HepG2 (cell line): ENCODE data around the gene LMAN2. TPM values are rescaled to one million over a fixed set of nuclear protein-coding genes. Genes with fewer than 3 reads are reported as not detected.
A peak's percentile ranks its signal among the peaks of the same experiment; 100 is the strongest.

Source experiments
- ARNT ChIP-seq: fragments of 450-650 bp; IDR thresholded peaks from 2 replicates; pipeline ENCODE4 v1.6.1; 2017
- ARNTL ChIP-seq: sonication (generic); formaldehyde crosslinking; IDR thresholded peaks from 2 replicates; pipeline ENCODE4 v1.4.0; 2020; ENCODE audit warnings: mild to moderate bottlenecking, missing genetic modification reagents
- ATM ChIP-seq: fragments of 450-650 bp; IDR thresholded peaks from 2 replicates; pipeline ENCODE4 v1.7.1; 2017; ENCODE audit warnings: mild to moderate bottlenecking, borderline replicate concordance
- HMGXB4 ChIP-seq, 2 experiments: sonication (generic) in 1 of 2; formaldehyde crosslinking in 1 of 2; IDR thresholded peaks; 2 replicates each; pipeline versions ENCODE4 v1.4.0 to v1.6.1; 2018 to 2020; ENCODE audit warnings: missing genetic modification reagents in 2 of 2, borderline replicate concordance in 1 of 2, low read depth in 1 of 2, mild to moderate bottlenecking in 1 of 2, missing biosample characterization in 1 of 2
- MTA3 ChIP-seq: sonication (generic); formaldehyde crosslinking; IDR thresholded peaks from 2 replicates; pipeline ENCODE4 v1.4.0; 2020; ENCODE audit warnings: missing genetic modification reagents
- NFIB ChIP-seq: sonication (generic); formaldehyde crosslinking; IDR thresholded peaks from 2 replicates; pipeline ENCODE4 v1.9.0; 2021; ENCODE audit warnings: missing genetic modification reagents, mild to moderate bottlenecking, borderline replicate concordance
- NR2C2 ChIP-seq: sonication (generic); formaldehyde crosslinking; IDR thresholded peaks from 2 replicates; pipeline ENCODE4 v1.4.0; 2020; ENCODE audit warnings: missing genetic modification reagents, mild to moderate bottlenecking, moderate library complexity, borderline replicate concordance
- RXRB ChIP-seq: IDR thresholded peaks from 2 replicates; pipeline ENCODE4 v1.6.1; 2016; ENCODE audit warnings: borderline replicate concordance, missing genetic modification reagents, missing compliant biosample characterization
- SMYD3 ChIP-seq: sonication (generic); formaldehyde crosslinking; IDR thresholded peaks from 2 replicates; pipeline ENCODE4 v1.8.1; 2023; ENCODE audit warnings: mild to moderate bottlenecking, missing genetic modification reagents
- SOX6 ChIP-seq, 2 experiments: fragments of 450-650 bp in 1 of 2; sonication (generic) in 1 of 2; formaldehyde crosslinking in 1 of 2; IDR thresholded peaks; 2 replicates each; pipeline versions ENCODE4 v1.4.0 to v1.6.1; 2017 to 2020; ENCODE audit warnings: antibody characterized with exemption in 1 of 2, mild to moderate bottlenecking in 1 of 2, missing genetic modification reagents in 1 of 2
- TFDP1 ChIP-seq: IDR thresholded peaks from 2 replicates; pipeline ENCODE4 v1.6.1; 2016; ENCODE audit warnings: missing compliant biosample characterization, missing genetic modification reagents, borderline replicate concordance
- ZFP82 ChIP-seq: sonication (generic); formaldehyde crosslinking; IDR thresholded peaks from 2 replicates; pipeline ENCODE4 v1.5.1; 2020; ENCODE audit warnings: mild to moderate bottlenecking, missing genetic modification reagents, borderline replicate concordance
- ZNF432 ChIP-seq: sonication (generic); formaldehyde crosslinking; IDR thresholded peaks from 2 replicates; pipeline ENCODE4 v1.5.0; 2020; ENCODE audit warnings: missing genetic modification reagents, mild to moderate bottlenecking, borderline replicate concordance
- ZNF607 ChIP-seq: sonication (generic); formaldehyde crosslinking; IDR thresholded peaks from 2 replicates; pipeline ENCODE4 v1.5.1; 2020; ENCODE audit warnings: missing genetic modification reagents, mild to moderate bottlenecking, borderline replicate concordance
- ZNF7 ChIP-seq: IDR thresholded peaks from 2 replicates; pipeline ENCODE4 v1.6.1; 2016; ENCODE audit warnings: missing biosample characterization, missing genetic modification reagents
- ZNF784 ChIP-seq: sonication (generic); formaldehyde crosslinking; IDR thresholded peaks from 2 replicates; pipeline ENCODE4 v1.5.1; 2020; ENCODE audit warnings: missing genetic modification reagents, mild to moderate bottlenecking, borderline replicate concordance
- ZNF841 ChIP-seq: sonication (generic); formaldehyde crosslinking; IDR thresholded peaks from 2 replicates; pipeline ENCODE4 v1.8.1; 2023; ENCODE audit warnings: missing genetic modification reagents, borderline replicate concordance
- ZNF879 ChIP-seq: sonication (generic); formaldehyde crosslinking; IDR thresholded peaks from 2 replicates; pipeline ENCODE4 v1.8.1; 2023; ENCODE audit warnings: missing genetic modification reagents
- ZSCAN5A ChIP-seq: sonication (generic); formaldehyde crosslinking; IDR thresholded peaks from 2 replicates; pipeline ENCODE4 v1.8.0; 2022; ENCODE audit warnings: mild to moderate bottlenecking, missing genetic modification reagents, borderline replicate concordance
- polyA plus RNA-seq, 8 experiments: library from polyadenylated mRNA; depleted of rRNA in 3 of 8; stranded (reverse) in 7 of 8; unstranded in 1 of 8; fragments of >200 nt; fragmentation: Illumina TruSeq in 4 of 8; extraction: Trizol in 4 of 8; gene quantifications; 2 replicates each; pipeline versions ENCODE4 v1.2.1 to v1.2.3, GENCODE V29; 2011 to 2016; ENCODE audit warnings: low read depth in 4 of 8, missing spikeins in 1 of 8, mixed read lengths in 1 of 8; ENCODE audit not compliant: insufficient read depth in 1 of 8
- total RNA-seq, 5 experiments: library from RNA; depleted of rRNA; stranded (reverse); fragments of >200 nt; fragmentation: Illumina TruSeq; extraction: Trizol; gene quantifications; 2 replicates each; pipeline ENCODE4 v1.2.3, GENCODE V29; 2016; ENCODE audit warnings: low read depth in 1 of 5
- TF ChIP-seq, protein P1 (sequence below): sonication (generic); formaldehyde crosslinking; IDR thresholded peaks from 2 replicates; pipeline ENCODE4 v1.5.0; 2020; ENCODE audit warnings: missing genetic modification reagents
- TF ChIP-seq, protein P2 (sequence below): sonication (generic); formaldehyde crosslinking; IDR thresholded peaks from 2 replicates; pipeline ENCODE4 v1.4.0; 2020; ENCODE audit warnings: mild to moderate bottlenecking, missing genetic modification reagents

The LMAN2 gene
- total and polyA plus RNA-seq, 2 of the 13 experiments (the other 11 are each of a cell fraction or from before 2014, with no cell fraction given) = 191 to 197 TPM

DNA sequence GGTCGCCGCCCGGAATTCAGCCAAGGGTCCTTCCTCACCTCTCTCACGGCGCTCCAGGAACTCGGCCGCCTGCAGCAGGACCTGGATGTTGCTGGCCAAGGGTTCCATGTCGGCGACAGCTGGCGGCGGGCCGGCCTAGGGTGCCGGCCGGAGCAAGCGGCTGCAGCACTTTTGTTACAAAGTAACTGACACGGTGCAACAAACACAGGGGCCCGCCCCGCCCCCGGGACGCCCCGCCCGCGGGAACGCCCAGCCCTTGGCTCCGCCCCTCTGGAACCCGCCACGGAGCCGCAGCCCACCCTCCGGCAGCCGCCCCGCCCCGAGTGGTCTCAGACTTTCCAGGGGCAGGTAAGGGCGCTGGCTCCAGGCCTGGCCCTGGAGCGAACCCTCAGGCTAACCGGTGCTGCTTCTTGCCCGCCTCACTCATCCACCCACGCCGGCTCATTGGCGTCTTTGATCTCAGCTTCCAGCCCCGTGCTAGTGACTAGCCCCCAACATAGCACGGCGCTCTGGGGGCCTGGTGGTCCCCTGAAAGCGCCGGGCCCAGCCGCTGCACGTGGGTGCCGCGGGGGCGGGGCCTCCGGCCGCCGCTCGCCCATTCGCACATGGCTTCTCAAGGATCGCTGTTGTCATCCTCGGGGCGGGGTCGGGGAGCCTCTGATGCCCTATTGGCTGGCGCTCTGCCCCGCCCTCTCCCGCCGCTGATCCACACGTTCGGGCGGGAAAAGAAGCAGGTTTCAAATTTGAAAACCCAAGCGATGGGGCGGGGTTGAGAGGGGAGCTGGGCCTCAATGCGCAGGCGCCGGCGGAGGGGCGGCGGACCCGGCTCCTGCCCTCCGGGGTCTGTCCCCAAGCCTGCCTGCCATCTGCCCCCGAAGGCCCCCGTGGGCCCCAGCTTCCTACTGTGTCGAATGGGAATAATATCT lies 39.5 kb downstream of the LMAN2 start, which contains the start of gene MXD3 (continued):
- TF ChIP-seq ARNTL = peak; percentile 82
- TF ChIP-seq ZFP82 (CRISPR knock-in tag) = no peak
- TF ChIP-seq, protein P1, sequence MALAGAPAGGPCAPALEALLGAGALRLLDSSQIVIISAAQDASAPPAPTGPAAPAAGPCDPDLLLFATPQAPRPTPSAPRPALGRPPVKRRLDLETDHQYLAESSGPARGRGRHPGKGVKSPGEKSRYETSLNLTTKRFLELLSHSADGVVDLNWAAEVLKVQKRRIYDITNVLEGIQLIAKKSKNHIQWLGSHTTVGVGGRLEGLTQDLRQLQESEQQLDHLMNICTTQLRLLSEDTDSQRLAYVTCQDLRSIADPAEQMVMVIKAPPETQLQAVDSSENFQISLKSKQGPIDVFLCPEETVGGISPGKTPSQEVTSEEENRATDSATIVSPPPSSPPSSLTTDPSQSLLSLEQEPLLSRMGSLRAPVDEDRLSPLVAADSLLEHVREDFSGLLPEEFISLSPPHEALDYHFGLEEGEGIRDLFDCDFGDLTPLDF (CRISPR knock-in tag) = peak; percentile 100
- 0 out of 2 replicates have a peak, but pooled peaks have one; percentile 54 for TF ChIP-seq ZNF879 (CRISPR knock-in tag)
- TF ChIP-seq HMGXB4 (CRISPR knock-in tag; IDR thresholded peaks at IDR 0.05; ENCODE audit: borderline replicate concordance in 1 of 2, low read depth in 1 of 2) = peak in 1 of 2 experiments; percentile 61; a peak in 1 of 4 replicates
- no peak for TF ChIP-seq SOX6 (IDR thresholded peaks at IDR 0.05)
- peak; percentile 34 for TF ChIP-seq SOX6 (CRISPR knock-in tag; IDR thresholded peaks at IDR 0.05)
- peak; percentile 61; the same call in 1 of the 2 replicates for TF ChIP-seq ZNF607 (CRISPR knock-in tag)
- TF ChIP-seq ZNF432 (CRISPR knock-in tag) = no peak
- TF ChIP-seq RXRB = peak; percentile 22; the same call in 1 of the 2 replicates
- no peak for TF ChIP-seq ZNF7
- no peak for TF ChIP-seq ATM
- peak; percentile 46; the same call in 1 of the 2 replicates for TF ChIP-seq ZNF841 (CRISPR knock-in tag)
- TF ChIP-seq ZNF784 (CRISPR knock-in tag) = no peak
- peak; percentile 99 for TF ChIP-seq TFDP1 (CRISPR knock-in tag)
- TF ChIP-seq NR2C2 = no peak
- no peak for TF ChIP-seq MTA3
- no peak for TF ChIP-seq ARNT
- no peak for TF ChIP-seq NFIB (CRISPR knock-in tag)
- TF ChIP-seq ZSCAN5A (CRISPR knock-in tag) = peak; percentile 50; the same call in 1 of the 2 replicates
- TF ChIP-seq, protein P2, sequence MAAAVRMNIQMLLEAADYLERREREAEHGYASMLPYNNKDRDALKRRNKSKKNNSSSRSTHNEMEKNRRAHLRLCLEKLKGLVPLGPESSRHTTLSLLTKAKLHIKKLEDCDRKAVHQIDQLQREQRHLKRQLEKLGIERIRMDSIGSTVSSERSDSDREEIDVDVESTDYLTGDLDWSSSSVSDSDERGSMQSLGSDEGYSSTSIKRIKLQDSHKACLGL (CRISPR knock-in tag) = peak; percentile 99; the same call in 1 of the 2 replicates
- 0 out of 2 replicates have a peak, but pooled peaks have one; percentile 26 for TF ChIP-seq SMYD3 (CRISPR knock-in tag)
